NB4 (cell line): Measurements from ENCODE around the gene SPOCK3.

Source experiments
- CTCF ChIP-seq: IDR thresholded peaks from one replicate; pipeline ENCODE4 v1.5.1; 2012; ENCODE audit warnings: low read depth, low read length
- MAX ChIP-seq: IDR thresholded peaks from 2 replicates; pipeline ENCODE4 v1.6.1; 2011; ENCODE audit warnings: low read depth, low read length
- POLR2A ChIP-seq: IDR thresholded peaks from 2 replicates; pipeline ENCODE4 v1.6.1; 2011; ENCODE audit warnings: mild to moderate bottlenecking; ENCODE audit not compliant: insufficient read length; ENCODE audit errors: extremely low read depth

- TF ChIP-seq CTCF: no peak
- TF ChIP-seq POLR2A: no peak
- TF ChIP-seq MAX: no peak
Measured at GRCh38 chr4:167239627-167240026, 5.3 kb upstream of the SPOCK3 start.
